HG03520 (cell line): Measurements from ENCODE around the gene KAZN.

Experiments used
- ATAC-seq: cut with Tn5 transposase; IDR thresholded peaks from one replicate; pipeline ENCODE4 v1.9.1; 2021; ENCODE audit warnings: mild to moderate bottlenecking, moderate library complexity; ENCODE audit not compliant: unreplicated experiment

The KAZN gene

DNA sequence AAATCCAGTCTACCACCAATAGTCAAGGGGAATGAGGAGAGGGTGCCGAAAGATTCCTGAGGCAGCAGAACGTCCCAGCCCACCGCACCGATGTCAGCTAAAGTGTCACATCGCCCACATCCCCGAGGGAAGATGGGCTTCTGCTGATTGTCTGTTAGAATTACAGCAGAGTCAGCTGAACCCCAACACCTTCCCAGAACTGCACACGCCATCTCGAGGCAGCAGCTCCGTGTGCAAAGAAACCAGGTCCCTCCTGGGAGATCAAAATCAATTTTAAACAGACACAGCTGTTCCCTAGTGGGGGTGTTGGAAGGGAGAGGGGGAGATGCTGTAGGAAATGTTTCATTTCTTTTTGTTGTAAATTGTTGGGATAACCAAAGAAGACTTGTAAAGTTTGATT, 12.8 kb upstream of the KAZN start:
- no peak for ATAC-seq

DNA sequence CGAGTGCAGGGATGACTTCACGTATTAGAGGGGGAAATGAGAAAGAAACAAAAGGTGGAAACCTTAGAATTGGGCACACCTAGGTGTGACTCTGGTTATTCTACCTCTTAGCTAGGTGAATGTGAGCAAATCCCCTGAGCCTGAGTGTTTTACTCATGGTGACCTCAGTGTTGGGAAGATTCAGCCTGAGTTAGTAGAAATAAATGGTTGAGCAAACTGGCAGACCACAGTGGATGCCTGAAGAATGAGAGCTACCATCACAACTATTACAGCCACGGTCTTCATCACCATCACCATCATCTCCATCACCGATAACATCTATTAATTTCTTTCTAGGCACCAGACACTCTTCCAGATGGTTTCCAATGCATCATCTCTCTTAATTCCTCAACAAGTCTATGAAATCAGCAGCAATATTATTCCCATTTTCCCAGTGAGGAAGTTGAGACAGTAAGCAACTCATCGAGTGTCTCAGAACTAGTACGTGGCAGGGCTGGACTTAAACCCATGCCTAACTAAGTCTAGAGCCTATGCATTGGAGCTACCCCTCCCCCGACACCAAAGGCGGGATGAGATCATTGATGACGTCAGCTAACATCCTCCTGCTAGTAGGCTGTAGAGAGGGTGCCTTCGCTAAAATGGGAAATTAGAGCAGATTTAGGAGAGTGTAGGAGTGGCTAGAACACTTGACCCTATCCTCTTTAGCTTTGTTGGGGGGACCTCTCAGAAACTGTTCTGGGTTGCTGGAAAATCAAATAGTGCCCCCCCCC, 7.9 kb upstream of the KAZN start:
- ATAC-seq, result no peak

DNA sequence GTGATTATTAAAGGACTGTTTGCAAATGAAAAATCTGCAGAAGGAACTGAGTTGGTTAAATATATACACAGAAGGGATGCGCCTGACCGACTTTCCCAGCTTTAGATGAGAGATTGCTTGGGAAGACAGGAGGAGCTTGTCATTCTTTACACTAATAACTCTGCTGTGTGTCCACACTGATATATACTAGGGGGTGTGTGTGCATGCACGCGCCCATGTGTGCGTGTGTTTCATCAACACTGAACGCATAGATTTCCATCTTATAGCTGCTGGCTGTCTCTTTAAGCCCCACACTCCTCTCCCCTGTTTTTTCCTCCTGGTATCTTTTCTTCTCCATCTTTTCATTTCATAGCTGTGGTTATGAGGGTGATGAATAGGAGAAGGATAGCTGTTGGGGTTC, 6.9 kb upstream of the KAZN start:
- ATAC-seq, result no peak

- ATAC-seq, result no peak
Observed at GRCh38 chr1:14592004-14592631, 6.4 kb upstream of the KAZN start.

GRCh38 chr1:14593302-14593701, 5.2 kb upstream of the KAZN start:
- ATAC-seq, result no peak

- no peak for ATAC-seq
Observed at GRCh38 chr1:14594045-14594444, 4.4 kb upstream of the KAZN start.

DNA sequence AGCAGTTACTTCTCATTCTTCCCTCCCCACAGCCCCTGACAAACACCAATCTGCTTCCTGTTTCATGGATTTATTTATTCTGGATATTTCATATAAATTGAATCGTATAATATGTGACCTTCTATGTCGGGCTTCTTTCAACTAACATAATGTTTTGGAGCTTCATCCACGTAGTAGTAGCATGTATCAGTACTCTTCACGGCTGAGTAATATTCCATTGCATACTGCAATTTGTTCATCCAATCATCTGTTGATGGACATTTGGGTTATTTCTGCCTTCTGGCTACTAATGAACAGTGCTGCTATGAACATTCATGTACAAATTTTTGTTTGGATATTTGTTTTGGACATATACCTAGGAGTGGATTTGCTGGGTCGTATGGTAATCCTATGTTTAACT, 1.9 kb upstream of the KAZN start:
- no peak for ATAC-seq

- ATAC-seq, result no peak
Observed at GRCh38 chr1:14597343-14598006, 1.0 kb upstream of the KAZN start.

- ATAC-seq, result no peak
Observed at GRCh38 chr1:14598007-14598497, 433 bp upstream of the KAZN start.

- ATAC-seq, result no peak
Observed at GRCh38 chr1:14599183-14599791, 802 bp downstream of the KAZN start.

DNA sequence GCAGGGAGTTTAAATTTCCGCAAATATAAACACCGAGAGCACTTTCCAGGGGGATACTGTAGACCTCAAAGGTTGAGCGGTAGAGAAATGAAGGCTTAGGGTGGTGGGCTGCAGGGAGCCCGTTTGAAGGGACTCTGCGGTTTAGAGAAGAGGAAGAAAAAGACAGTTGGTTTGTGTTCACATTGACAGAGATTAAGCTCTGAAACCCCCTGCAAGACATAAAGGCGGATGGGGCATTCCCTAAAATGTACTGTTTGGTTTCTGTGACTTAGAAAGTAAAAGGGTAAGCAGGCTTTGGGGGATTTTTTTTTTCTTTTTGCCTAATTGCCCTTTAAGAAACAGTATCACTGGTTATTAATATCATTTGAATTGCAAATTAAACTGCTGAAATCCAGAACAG, 1.3 kb downstream of the KAZN start:
- ATAC-seq, result no peak

DNA sequence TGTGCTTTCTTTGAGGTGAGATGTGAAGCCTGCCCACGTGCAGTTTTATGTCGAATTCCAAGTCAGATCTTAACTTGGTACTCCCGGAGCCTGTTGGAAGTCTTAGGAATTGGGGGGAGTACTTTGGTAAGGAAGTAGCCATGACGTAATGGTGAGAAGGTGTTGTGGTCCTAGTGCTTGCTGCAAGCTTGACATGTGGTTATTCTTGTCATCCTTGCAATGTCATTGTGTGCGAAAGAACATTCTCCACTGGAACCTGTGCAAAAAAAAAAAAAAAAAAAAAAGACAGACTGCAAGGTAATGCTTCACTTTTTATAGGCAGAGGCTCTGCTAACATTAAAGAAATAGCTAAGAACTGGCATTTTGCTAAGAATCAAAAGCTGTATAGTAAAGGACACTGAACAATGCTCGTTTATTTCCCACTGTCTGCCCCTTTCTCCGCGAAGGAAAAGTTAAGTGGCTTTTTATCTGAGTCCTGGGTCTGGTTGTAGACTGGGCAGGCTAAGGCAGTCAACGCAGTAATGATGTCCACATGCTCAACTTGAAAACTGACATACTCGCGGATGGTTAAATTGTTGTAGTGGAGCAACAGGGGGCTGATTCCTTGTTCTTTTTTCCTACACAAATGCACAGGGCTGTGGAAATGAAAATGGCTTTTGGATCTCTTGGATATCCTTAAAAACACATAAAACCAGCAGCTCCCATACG, 2.1 kb downstream of the KAZN start:
- no peak for ATAC-seq

- ATAC-seq, result no peak
Observed at GRCh38 chr1:14602136-14602535, 3.7 kb downstream of the KAZN start.

- no peak for ATAC-seq
Observed at GRCh38 chr1:14603645-14604044, 5.2 kb downstream of the KAZN start.

DNA sequence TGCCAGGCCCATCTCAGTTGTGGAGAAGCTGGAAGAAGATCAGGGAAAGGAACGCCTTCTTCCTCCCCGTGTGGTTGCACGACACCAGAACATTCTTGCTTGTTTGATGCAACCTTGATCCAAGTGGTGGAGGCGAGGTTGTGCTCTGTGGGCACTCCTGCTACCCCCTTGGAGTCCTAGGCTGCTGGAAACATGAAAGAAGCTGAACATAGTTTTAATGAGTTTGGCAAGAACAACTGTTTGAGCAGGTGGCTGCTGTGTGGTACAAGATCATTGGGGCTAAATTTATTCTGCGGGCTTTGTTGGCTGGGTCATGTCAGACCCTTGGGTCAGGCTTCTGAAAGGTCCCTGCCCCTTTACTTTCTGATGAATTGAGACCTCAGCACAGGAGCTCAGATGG, 5.9 kb downstream of the KAZN start:
- no peak for ATAC-seq

GRCh38 chr1:14605945-14606344, 7.5 kb downstream of the KAZN start:
- ATAC-seq, result no peak

DNA sequence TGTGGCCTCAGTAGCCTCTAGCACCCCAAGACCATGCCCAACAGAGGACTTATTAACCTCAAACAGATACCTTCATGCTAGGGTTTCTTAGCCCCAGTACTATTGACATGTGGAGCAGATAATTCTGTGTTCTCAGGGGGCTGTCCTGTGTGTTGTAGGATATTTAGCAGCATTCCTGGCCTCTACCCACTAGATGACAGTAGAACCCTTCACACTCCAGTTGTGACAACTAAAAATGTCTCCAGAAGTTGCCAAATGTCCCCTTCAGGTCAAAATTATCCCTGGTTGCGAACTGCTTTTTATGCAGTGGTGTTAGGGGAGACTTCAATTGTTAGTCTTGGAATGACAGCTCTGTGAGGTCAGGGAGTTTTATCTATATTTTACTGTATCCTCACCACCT, 8.1 kb downstream of the KAZN start:
- no peak for ATAC-seq

DNA sequence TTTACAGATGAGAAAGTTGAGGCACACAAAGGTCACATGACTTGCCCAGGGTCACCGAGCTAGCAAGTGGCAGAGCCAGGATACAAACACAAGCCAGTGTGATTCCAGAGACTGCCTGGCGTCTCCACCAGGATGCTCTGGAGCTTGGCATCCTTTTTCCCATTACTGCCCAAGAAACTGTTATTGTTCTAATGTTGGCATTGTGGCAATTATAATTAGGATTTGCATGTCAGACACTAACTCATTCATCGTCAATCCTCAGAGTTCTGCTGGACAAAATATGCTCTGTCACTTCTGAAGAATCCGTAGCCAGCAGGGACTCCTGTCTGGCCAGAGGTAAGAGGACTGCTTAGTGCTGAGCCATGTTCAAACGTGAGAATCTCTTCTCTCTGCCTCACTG, 8.8 kb downstream of the KAZN start:
- ATAC-seq, result no peak

DNA sequence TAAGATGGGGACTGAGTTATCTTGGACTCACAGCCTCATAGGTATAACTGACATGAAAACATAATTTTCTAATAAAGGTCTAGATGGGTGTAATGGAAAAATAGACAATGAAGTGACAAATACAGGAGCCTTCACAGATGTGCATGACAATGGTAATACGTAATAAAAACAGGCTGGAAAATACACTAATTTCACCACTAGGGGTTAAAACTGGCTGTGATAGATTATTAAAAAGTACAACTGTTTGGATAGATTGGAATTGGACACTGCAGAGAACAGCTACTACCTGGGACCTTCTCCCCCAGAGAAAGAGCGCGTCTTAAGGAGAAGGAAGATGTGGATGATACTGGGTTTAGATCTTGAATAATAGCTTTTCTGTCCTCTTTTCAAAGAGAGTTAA, 9.8 kb downstream of the KAZN start:
- ATAC-seq, result no peak

DNA sequence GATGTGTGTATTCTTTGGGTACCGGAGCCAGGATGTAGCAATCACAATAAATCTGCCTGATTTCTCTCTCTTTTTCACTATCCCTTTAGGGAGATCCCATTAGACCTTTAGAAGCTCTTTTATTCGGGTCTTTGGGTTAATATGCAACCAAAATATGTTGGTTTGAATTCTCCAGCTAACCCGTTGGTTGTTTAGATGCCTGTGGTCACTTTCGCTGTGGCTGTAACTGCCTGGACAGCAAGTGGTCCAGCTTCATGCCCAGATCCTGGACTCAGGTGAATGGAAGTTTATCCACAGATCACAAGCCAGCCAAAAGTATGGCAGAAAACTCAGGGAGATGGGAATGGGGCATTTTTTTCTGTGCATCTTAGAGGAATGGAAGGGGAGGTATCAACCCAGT, 12.3 kb downstream of the KAZN start:
- no peak for ATAC-seq

DNA sequence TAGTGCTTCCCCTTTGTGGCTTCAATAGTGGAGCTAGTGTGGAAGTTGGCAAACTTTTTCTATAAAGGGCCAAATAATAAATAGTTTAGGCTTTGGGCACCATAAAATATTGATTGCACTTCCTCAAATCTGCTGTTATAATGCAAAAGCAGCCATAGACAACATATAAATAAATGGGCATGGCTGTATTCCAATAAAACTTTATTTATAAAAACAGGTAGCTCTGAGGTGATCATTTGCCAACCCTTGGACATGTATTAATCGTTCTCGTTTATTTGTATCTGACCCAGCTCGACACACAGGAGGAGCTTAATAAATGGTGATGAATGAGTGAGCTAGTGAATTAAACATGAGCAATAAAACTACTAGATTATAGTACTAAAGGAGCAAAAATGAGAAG, 13.3 kb downstream of the KAZN start:
- ATAC-seq, result no peak
